NT2/D1 (cell line): ENCODE results near the gene SPSB4.

Experiments used
- SUZ12 ChIP-seq: IDR thresholded peaks from 2 replicates; pipeline ENCODE4 v1.6.1; 2011; ENCODE audit not compliant: insufficient read length, insufficient read depth; ENCODE audit errors: extremely low read depth
- YY1 ChIP-seq: IDR thresholded peaks from 2 replicates; pipeline ENCODE4 v1.6.1; 2011; ENCODE audit not compliant: insufficient read length, insufficient read depth
- ZNF274 ChIP-seq: IDR thresholded peaks from 2 replicates; pipeline ENCODE4 v1.6.1; 2011; ENCODE audit warnings: mild to moderate bottlenecking, low read depth, low read length

DNA sequence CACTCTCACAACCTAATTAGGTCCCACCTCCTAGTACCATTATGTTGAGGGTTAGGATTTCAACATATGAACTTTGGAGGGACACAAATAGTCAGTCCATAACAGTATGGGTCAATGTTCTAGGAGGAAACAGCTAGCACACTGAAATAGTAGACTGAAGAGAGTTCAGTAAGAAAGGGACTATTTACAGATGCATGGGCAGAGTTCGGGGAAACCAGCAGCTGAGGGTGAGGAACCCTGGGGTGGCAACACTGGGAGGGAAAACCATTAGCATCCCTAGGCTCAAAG is 102.5 kb downstream of the SPSB4 start:
- TF ChIP-seq YY1 (no peak), ZNF274 (no peak), SUZ12 (no peak)
